Small intestine (tissue), 7 donors: ENCODE measurements around the gene MRPS5. TPM values are rescaled to one million over a fixed set of nuclear protein-coding genes. Genes with fewer than 3 reads are reported as not detected.

Experiments used
- DNase-seq, 2 donors: peaks; one replicate each; pipeline versions ENCODE4 v3.0.0 to v3.0.0-alpha.2; 2013
- FAIRE-seq: peaks from 2 replicates; lab custom pipeline; 2012; peaks lifted over from hg19 to GRCh38; lab: Jason Lieb, UNC
- H3K27ac ChIP-seq, 3 donors: one replicate each; pipeline ENCODE4 v1.5.1; 2013; ENCODE audit warnings: low read length in 2 of 3, mild to moderate bottlenecking in 2 of 3, control low read depth in 1 of 3, inconsistent platforms in 1 of 3, low read depth in 1 of 3, moderate library complexity in 1 of 3
- H3K27me3 ChIP-seq, 3 donors: one replicate each; pipeline ENCODE4 v1.6.1; 2013; ENCODE audit warnings: low read length in 3 of 3, inconsistent platforms in 1 of 3; ENCODE audit not compliant: control insufficient read depth in 3 of 3, insufficient read depth in 3 of 3
- H3K36me3 ChIP-seq, 3 donors: one replicate each; pipeline ENCODE4 v1.6.1; 2013; ENCODE audit warnings: low read length in 3 of 3, inconsistent platforms in 1 of 3, low read depth in 1 of 3, mild to moderate bottlenecking in 1 of 3, moderate library complexity in 1 of 3; ENCODE audit not compliant: control insufficient read depth in 3 of 3, insufficient read depth in 2 of 3
- H3K4me1 ChIP-seq, 3 donors: one replicate each; pipeline ENCODE4 v1.6.1; 2013; ENCODE audit warnings: low read length in 2 of 3, inconsistent platforms in 1 of 3, low read depth in 1 of 3, mild to moderate bottlenecking in 1 of 3, moderate library complexity in 1 of 3; ENCODE audit not compliant: control insufficient read depth in 3 of 3, insufficient read depth in 2 of 3
- H3K4me3 ChIP-seq, 3 donors: one replicate each; pipeline ENCODE4 v1.5.1; 2013; ENCODE audit warnings: low read length in 3 of 3, control low read depth in 1 of 3, inconsistent platforms in 1 of 3, low read depth in 1 of 3, mild to moderate bottlenecking in 1 of 3, moderate library complexity in 1 of 3
- H3K9me3 ChIP-seq, 2 donors: one replicate each; pipeline ENCODE4 v1.6.1; 2013; ENCODE audit warnings: low read depth in 1 of 2, low read length in 1 of 2; ENCODE audit not compliant: control insufficient read depth in 2 of 2, insufficient read depth in 1 of 2
- WGBS, 3 donors: extraction: QIAGEN DNeasy Blood & Tissue Kit; methylation state at CpG; one replicate each; pipeline ENCODE4 v1.1.7; 2013; 5-methylcytosine and 5-hydroxymethylcytosine counted together
- polyA plus RNA-seq, 4 donors: library from polyadenylated mRNA; stranded (reverse) in 3 of 4; unstranded in 1 of 4; fragments of 200-250 nt in 3 of 4; fragments of 120-200 nt in 1 of 4; gene quantifications; one replicate each; pipeline versions ENCODE4 v1.2.1 to v1.2.3, GENCODE V29; 2013
- donor health status: healthy with polysubstance abuse.
- donor health status: control.
- donor health status: control.
- donor health status: Bipolar disorder and iron deficiency.
- donor health status: healthy.

The MRPS5 gene
- polyA plus RNA-seq, 4 donors = 42.9 to 104 (median 92.8) TPM

- FAIRE-seq = no peak
- DNase-seq = no peak
- WGBS, 3 donors = 95 to 96% (median 96%) methylated on average over 2 of the region's 2 CpGs
- no peaks in the 10 kb centered on the region for H3K4me1 ChIP-seq
- H3K36me3 ChIP-seq = peaks cover 3 to 16% (median 4%) of the 10 kb centered on the region in 3 donors
- H3K4me3 ChIP-seq = no peak overlapping the region
- peaks cover 0 to 17% (median 0%) of the 10 kb centered on the region in 3 donors for H3K27me3 ChIP-seq
- H3K27ac ChIP-seq = no peak overlapping the region
- no peaks in the 10 kb centered on the region for H3K9me3 ChIP-seq
Observed at GRCh38 chr2:95082477-95082876, 39.1 kb downstream of the MRPS5 start.

DNA sequence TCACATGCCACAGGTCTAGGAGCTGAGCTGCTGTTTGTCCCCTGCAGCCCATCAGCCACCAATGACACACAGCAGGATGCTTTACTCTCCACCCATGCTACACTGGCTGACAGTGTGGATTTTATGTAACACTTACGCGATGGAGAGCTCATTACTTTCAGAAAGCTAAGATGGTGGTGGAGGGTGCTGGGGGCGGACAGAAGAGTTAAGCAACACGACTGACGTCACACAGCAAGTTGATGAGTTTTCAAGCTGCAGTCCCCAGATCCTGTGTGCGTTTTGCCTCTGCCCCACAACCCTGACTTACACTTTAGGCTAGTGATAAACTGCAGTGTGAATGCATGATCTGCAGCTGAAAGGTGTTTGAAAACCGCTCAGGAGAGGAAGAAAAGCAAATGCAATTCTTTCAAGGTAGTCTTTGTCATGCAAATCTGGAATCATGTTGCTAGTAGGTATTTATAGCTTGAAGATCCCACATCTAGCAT, 42.4 kb downstream of the MRPS5 start:
- H3K4me1 ChIP-seq = no peaks in the 10 kb centered on the region
- no peaks in the 10 kb centered on the region for H3K36me3 ChIP-seq
- no peaks in the 10 kb centered on the region for H3K9me3 ChIP-seq
- H3K27me3 ChIP-seq = peaks cover 0 to 32% (median 0%) of the 10 kb centered on the region in 3 donors
- H3K4me3 ChIP-seq = no peak overlapping the region
- no peak overlapping the region for H3K27ac ChIP-seq
- DNase-seq (no peak), FAIRE-seq (no peak)
- 39 to 51% (median 41%) methylated on average over 7 of the region's 7 CpGs for WGBS, 3 donors

DNA sequence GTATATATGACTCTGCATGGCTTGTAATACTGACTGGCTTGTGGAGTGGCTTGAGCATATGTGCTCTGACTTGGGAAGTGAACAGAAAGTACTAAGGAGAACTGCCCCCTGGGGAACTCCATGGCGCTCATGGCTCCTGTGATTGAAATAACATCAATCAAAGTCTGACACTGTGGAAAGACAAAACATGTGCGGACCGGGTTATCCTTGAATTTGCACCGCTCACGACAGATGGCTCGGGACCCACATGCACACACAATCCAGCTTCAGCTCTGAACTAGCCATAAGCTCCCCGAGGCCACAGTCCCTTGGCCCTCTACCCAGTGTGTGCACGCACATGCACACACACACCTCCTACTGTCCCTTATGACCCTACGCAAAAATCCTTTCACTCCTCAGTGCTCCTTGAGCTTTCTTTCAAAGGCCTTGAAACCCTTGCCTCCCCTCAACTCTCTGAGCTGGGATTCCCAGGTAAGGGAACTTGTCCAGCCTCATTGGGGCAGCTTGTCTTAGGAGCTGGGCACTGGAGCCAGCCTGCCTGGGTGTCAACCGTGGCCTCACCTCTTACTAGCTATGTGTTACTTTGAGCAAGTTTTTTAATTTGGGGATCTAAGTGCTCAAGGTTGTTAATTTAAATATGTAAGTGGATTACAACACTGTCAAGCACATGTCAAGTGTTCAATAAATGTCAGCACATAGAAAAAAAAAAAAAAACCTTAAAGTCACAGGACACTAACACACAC, 43.6 kb downstream of the MRPS5 start:
- H3K27ac ChIP-seq = no peak overlapping the region
- H3K4me3 ChIP-seq = no peak overlapping the region
- WGBS, 3 donors = 71 to 87% (median 77%) methylated on average over 10 of the region's 10 CpGs
- FAIRE-seq = no peak
- no peak for DNase-seq
- H3K4me1 ChIP-seq = no peaks in the 10 kb centered on the region
- no peaks in the 10 kb centered on the region for H3K9me3 ChIP-seq
- H3K27me3 ChIP-seq = peaks cover 0 to 32% (median 0%) of the 10 kb centered on the region in 3 donors
- no peaks in the 10 kb centered on the region for H3K36me3 ChIP-seq

DNA sequence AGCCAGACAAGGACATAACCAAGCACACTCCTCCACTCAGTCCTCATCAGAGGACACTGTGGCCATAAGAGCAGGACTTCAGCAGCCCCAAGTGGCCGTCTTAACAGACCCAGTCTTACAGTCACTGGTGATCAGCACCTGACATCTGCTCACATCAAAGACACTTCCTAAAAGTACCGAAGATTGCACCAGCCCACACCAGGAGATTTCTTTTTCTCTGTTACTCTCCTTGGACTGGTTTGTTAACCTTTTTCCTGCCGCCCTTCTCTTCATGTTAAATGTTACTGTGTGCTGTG, 44.1 kb downstream of the MRPS5 start:
- H3K27ac ChIP-seq = no peak overlapping the region
- 16 to 29% (median 24%) methylated on average over 3 of the region's 3 CpGs for WGBS, 3 donors
- H3K9me3 ChIP-seq = no peaks in the 10 kb centered on the region
- H3K36me3 ChIP-seq = no peaks in the 10 kb centered on the region
- FAIRE-seq = no peak
- no peaks in the 10 kb centered on the region for H3K4me1 ChIP-seq
- no peak for DNase-seq
- H3K4me3 ChIP-seq = no peak overlapping the region
- H3K27me3 ChIP-seq = peaks cover 0 to 32% (median 0%) of the 10 kb centered on the region in 3 donors

DNA sequence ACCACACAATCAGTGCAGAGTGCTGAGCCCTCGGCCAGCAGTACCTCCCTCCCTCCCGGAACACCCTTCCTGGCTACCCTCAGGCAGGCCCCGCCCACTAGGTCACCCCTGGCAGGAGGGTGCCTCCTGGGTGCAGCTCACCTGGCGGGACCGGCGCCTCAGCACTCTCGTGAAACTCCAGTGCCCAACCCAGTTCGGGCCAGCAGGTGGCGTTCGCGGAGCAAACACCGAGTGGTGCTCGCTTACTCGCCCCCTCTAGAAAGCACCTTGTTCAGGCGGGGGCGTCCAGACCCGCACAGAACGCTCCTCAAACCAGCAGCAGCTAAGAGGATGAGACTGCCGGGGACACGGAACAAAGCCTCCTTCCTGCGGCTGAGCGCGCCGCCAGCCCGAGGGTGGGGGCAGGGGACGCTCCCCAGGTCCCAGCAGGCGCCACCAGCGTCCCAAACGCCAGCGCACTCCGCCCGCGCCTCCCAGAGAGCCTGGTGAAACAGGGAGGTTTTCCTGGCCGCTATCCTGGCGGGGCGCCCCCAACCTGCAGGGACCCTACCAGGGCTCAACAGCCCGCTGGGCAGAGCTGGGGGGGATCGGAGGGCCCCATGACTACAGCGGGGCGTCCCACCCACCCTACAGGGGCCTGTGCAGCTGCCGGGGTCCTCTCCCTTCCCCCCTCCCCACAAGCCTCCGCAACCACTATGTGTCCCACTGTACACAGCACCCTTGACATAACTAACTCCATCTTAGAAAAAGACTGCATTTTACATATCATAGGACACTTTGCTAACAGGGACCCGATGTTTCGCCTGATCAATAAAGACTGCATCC, 44.7 kb downstream of the MRPS5 start:
- Histone ChIP-seq H3K36me3 (no peaks in the 10 kb centered on the region), H3K4me1 (no peaks in the 10 kb centered on the region), H3K4me3 (peak overlapping the region in 2 of 3 donors; percentile 35 to 42), H3K9me3 (no peaks in the 10 kb centered on the region), H3K27ac (no peak overlapping the region), H3K27me3 (peaks cover 0 to 37% (median 0%) of the 10 kb centered on the region in 3 donors)
- FAIRE-seq = no peak
- WGBS, 3 donors = 6 to 8% (median 6%) methylated on average over 39 to 44 of the region's 44 CpGs
- DNase-seq = peak; percentile 78 to 86

DNA sequence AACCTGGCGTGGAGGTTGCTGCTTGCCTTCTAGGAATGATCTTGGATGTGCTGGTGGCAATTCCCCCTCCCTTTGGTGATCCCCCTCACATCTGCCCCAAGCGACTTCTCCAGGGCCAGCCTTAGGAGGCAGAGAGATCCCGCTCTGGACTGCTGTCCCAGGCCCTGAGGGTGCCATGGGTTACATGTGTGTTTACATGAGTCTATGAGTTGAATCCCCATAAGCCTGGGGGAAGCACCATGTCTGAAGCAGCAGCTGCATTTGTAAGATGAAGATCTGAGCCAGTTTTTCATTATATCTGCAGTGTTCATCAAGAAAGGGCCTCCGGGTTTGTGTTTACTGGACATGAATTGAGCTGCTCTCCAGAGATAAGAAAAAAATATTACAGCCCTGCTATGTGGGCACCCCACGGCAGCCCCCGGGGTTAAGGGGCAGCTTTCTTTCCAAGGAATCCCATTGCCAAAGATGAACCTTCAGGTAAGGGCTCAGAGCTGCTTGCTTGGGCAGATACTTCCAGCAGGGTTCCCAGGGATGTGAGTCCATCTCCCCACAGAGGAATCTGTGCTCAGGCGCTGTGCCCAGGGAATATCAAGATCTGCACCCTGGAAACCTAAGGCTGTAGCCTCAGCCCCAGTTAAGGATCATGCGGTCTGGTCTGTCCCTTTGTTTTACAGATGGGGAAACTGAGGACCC, 46.0 kb downstream of the MRPS5 start:
- H3K4me3 ChIP-seq = no peak overlapping the region
- H3K4me1 ChIP-seq = no peaks in the 10 kb centered on the region
- DNase-seq (no peak), FAIRE-seq (no peak)
- no peak overlapping the region for H3K27ac ChIP-seq
- peaks cover 0 to 39% (median 0%) of the 10 kb centered on the region in 3 donors for H3K27me3 ChIP-seq
- H3K9me3 ChIP-seq = no peaks in the 10 kb centered on the region
- 63 to 77% (median 72%) methylated on average over 8 of the region's 8 CpGs for WGBS, 3 donors
- no peaks in the 10 kb centered on the region for H3K36me3 ChIP-seq

- no peaks in the 10 kb centered on the region for H3K36me3 ChIP-seq
- no peaks in the 10 kb centered on the region for H3K9me3 ChIP-seq
- DNase-seq (no peak), FAIRE-seq (no peak)
- H3K27me3 ChIP-seq = peaks cover 0 to 39% (median 0%) of the 10 kb centered on the region in 3 donors
- H3K4me1 ChIP-seq = no peaks in the 10 kb centered on the region
- no peak overlapping the region for H3K27ac ChIP-seq
- no peak overlapping the region for H3K4me3 ChIP-seq
- 64 to 78% (median 70%) methylated on average over 15 of the region's 15 CpGs for WGBS, 3 donors
Observed at GRCh38 chr2:95074663-95075439, 46.8 kb downstream of the MRPS5 start.
